HepG2 (cell line): ENCODE data around the gene B4GALT2. TPM values are rescaled to one million over a fixed set of nuclear protein-coding genes. Genes with fewer than 3 reads are reported as not detected.

Experiments used
- ATAC-seq: fragments of 200-7000 bp; cut with Tn5 transposase; 3 replicates; pipeline ENCODE4 v1.9.1; 2020; ENCODE audit warnings: mild to moderate bottlenecking, moderate library complexity
- BruUV-seq: library from RNA; stranded (reverse); fragments of 400-500 nt; replicated peaks from 2 replicates; lab custom pipeline; 2021; lab: Mats Ljungman, UMichigan
- CTCF ChIA-PET: fragments of 300-600 bp; formaldehyde crosslinking; extraction: SDS; loops from one replicate; lab custom pipeline; 2021; ENCODE audit warnings: low total read pairs, inconsistent platforms, low intra/inter-chr PET ratio; lab: Yijun Ruan, JAX
- POLR2A ChIA-PET: fragments of 350-600 bp; sonication (Branson Sonifier 250); formaldehyde crosslinking; loops from one replicate; lab custom pipeline; 2020; ENCODE audit warnings: antibody characterized with exemption, inconsistent platforms; lab: Yijun Ruan, JAX
- DNase-seq: peaks from one replicate; pipeline ENCODE4 v3.0.0-alpha.2; 2015; ENCODE audit warnings: low spot score
- FAIRE-seq: peaks from 3 replicates; lab custom pipeline; 2011; peaks lifted over from hg19 to GRCh38; lab: Jason Lieb, UNC
- H2AFZ ChIP-seq: one replicate; pipeline ENCODE4 v1.6.1; 2011; ENCODE audit warnings: low read length, inconsistent platforms
- H3K27ac ChIP-seq: fragments of 300-600 bp; 3 replicates; pipeline ENCODE4 v1.8.0; 2011; ENCODE audit warnings: mixed run types, mild to moderate bottlenecking, mixed read lengths, low read length, inconsistent platforms; ENCODE audit not compliant: insufficient read depth; ENCODE audit errors: extremely low read length
- H3K27me3 ChIP-seq, 2 experiments: fragments of 200-600 bp in 1 of 2; 2 replicates in 1 of 2; 3 replicates in 1 of 2; pipeline versions ENCODE4 v1.6.0 to v1.8.0; 2011; ENCODE audit warnings: low read length in 2 of 2, mild to moderate bottlenecking in 2 of 2, moderate library complexity in 2 of 2, inconsistent platforms in 1 of 2; ENCODE audit not compliant: insufficient read depth in 2 of 2, control insufficient read depth in 1 of 2
- H3K36me3 ChIP-seq, 2 experiments: fragments of 200-600 bp in 1 of 2; replicated peaks in 1 of 2; 2 replicates in 1 of 2; 3 replicates in 1 of 2; pipeline versions ENCODE4 v1.5.1 to v1.8.0; 2011; ENCODE audit warnings: low read length in 2 of 2, inconsistent platforms in 1 of 2; ENCODE audit not compliant: insufficient read depth in 2 of 2, control insufficient read depth in 1 of 2
- H3K4me1 ChIP-seq: 2 replicates; pipeline ENCODE4 v1.5.1; 2012; ENCODE audit warnings: low read length, inconsistent platforms; ENCODE audit not compliant: insufficient read depth
- H3K4me2 ChIP-seq: 2 replicates; pipeline ENCODE4 v1.6.0; 2011; ENCODE audit warnings: low read depth, low read length, inconsistent platforms
- H3K4me3 ChIP-seq, 3 experiments: fragments of 200-600 bp in 1 of 3; sonication (generic), shearing (Covaris generic) in 1 of 3; replicated peaks in 1 of 3; 2 replicates each; pipeline ENCODE4 v1.5.1; 2011 to 2016; ENCODE audit warnings: low read length in 3 of 3, inconsistent platforms in 2 of 3, low read depth in 2 of 3, mild to moderate bottlenecking in 2 of 3, control low read depth in 1 of 3, mixed read lengths in 1 of 3; ENCODE audit not compliant: insufficient read depth in 1 of 3
- H3K79me2 ChIP-seq: one replicate; pipeline ENCODE4 v1.6.1; 2011; ENCODE audit warnings: low read length, inconsistent platforms; ENCODE audit not compliant: insufficient read depth
- H3K9ac ChIP-seq: 2 replicates; pipeline ENCODE4 v1.6.0; 2011; ENCODE audit warnings: mild to moderate bottlenecking, low read depth, low read length, inconsistent platforms; ENCODE audit not compliant: insufficient read depth
- H3K9me3 ChIP-seq: 2 replicates; pipeline ENCODE4 v1.5.1; 2012; ENCODE audit warnings: mild to moderate bottlenecking, low read length
- H4K20me1 ChIP-seq: 2 replicates; pipeline ENCODE4 v1.6.0; 2011; ENCODE audit warnings: inconsistent platforms, mild to moderate bottlenecking, low read length, moderate library complexity; ENCODE audit not compliant: insufficient read depth
- ATF6 ChIP-seq: sonication (generic); formaldehyde crosslinking; conservative IDR thresholded peaks from 2 replicates; pipeline ENCODE4 v1.4.0; 2020; ENCODE audit warnings: missing genetic modification reagents
- FOSL2 ChIP-seq: sonication (generic); formaldehyde crosslinking; IDR thresholded peaks from 2 replicates; pipeline ENCODE4 v1.4.0; 2020; ENCODE audit warnings: missing genetic modification reagents
- NFYC ChIP-seq: IDR thresholded peaks from 2 replicates; pipeline ENCODE4 v1.6.1; 2016; ENCODE audit warnings: missing genetic modification reagents, missing compliant biosample characterization
- POLR2G ChIP-seq: fragments of 200-400 bp; formaldehyde crosslinking; IDR thresholded peaks from 2 replicates; pipeline ENCODE4 v1.6.1; 2018; ENCODE audit warnings: mild to moderate bottlenecking, low read depth, low read length, moderate library complexity
- TARDBP ChIP-seq: sonication (generic); formaldehyde crosslinking; IDR thresholded peaks from 2 replicates; pipeline ENCODE4 v1.8.0; 2022; ENCODE audit warnings: mild to moderate bottlenecking, missing genetic modification reagents
- THYN1 ChIP-seq: sonication (generic); formaldehyde crosslinking; IDR thresholded peaks from 2 replicates; pipeline ENCODE4 v1.8.1; 2023; ENCODE audit warnings: low read depth, mild to moderate bottlenecking, moderate library complexity, missing genetic modification reagents, borderline replicate concordance
- ZBTB33 ChIP-seq: sonication (generic); formaldehyde crosslinking; IDR thresholded peaks from 2 replicates; pipeline ENCODE4 v1.4.0; 2020; ENCODE audit warnings: missing genetic modification reagents
- ZNF367 ChIP-seq: sonication (generic); formaldehyde crosslinking; IDR thresholded peaks from 2 replicates; pipeline ENCODE4 v1.4.0; 2020; ENCODE audit warnings: missing genetic modification reagents, borderline replicate concordance
- ZNF703 ChIP-seq: sonication (generic); formaldehyde crosslinking; IDR thresholded peaks from 2 replicates; pipeline ENCODE4 v1.5.1; 2020; ENCODE audit warnings: missing genetic modification reagents, mild to moderate bottlenecking, moderate library complexity, borderline replicate concordance
- ZNF720 ChIP-seq: sonication (generic); formaldehyde crosslinking; IDR thresholded peaks from 2 replicates; pipeline ENCODE4 v1.4.0; 2020; ENCODE audit warnings: missing genetic modification reagents
- WGBS: methylation state at CpG from one replicate; pipeline ENCODE4 v1.1.6; 2017; ENCODE audit warnings: low lambda C conversion rate; 5-methylcytosine and 5-hydroxymethylcytosine counted together
- in situ Hi-C: cut with HindIII; loops from 2 replicates; pipeline ENCODE4 v1.10.0; 2017; ENCODE audit warnings: low pct_unique_long_range_greater_than_20kb; ENCODE audit not compliant: extremely low pct_ligation_motif_present
- intact Hi-C: fragments of 100-400 bp; cut with micrococcal nuclease; formaldehyde crosslinking; loops from one replicate; pipeline ENCODE4 v1.10.0; 2022; ENCODE audit not compliant: unreplicated experiment
- polyA plus RNA-seq, 8 experiments: library from polyadenylated mRNA; depleted of rRNA in 3 of 8; stranded (reverse) in 7 of 8; unstranded in 1 of 8; fragments of >200 nt; fragmentation: Illumina TruSeq in 4 of 8; extraction: Trizol in 4 of 8; gene quantifications; 2 replicates each; pipeline versions ENCODE4 v1.2.1 to v1.2.3, GENCODE V29; 2011 to 2016; ENCODE audit warnings: low read depth in 4 of 8, missing spikeins in 1 of 8, mixed read lengths in 1 of 8; ENCODE audit not compliant: insufficient read depth in 1 of 8
- total RNA-seq, 5 experiments: library from RNA; depleted of rRNA; stranded (reverse); fragments of >200 nt; fragmentation: Illumina TruSeq; extraction: Trizol; gene quantifications; 2 replicates each; pipeline ENCODE4 v1.2.3, GENCODE V29; 2016; ENCODE audit warnings: low read depth in 1 of 5

B4GALT2 gene
- total and polyA plus RNA-seq, 2 of the 13 experiments (the other 11 are each of a cell fraction or from before 2014, with no cell fraction given) = 41.9 to 78.0 TPM

DNA sequence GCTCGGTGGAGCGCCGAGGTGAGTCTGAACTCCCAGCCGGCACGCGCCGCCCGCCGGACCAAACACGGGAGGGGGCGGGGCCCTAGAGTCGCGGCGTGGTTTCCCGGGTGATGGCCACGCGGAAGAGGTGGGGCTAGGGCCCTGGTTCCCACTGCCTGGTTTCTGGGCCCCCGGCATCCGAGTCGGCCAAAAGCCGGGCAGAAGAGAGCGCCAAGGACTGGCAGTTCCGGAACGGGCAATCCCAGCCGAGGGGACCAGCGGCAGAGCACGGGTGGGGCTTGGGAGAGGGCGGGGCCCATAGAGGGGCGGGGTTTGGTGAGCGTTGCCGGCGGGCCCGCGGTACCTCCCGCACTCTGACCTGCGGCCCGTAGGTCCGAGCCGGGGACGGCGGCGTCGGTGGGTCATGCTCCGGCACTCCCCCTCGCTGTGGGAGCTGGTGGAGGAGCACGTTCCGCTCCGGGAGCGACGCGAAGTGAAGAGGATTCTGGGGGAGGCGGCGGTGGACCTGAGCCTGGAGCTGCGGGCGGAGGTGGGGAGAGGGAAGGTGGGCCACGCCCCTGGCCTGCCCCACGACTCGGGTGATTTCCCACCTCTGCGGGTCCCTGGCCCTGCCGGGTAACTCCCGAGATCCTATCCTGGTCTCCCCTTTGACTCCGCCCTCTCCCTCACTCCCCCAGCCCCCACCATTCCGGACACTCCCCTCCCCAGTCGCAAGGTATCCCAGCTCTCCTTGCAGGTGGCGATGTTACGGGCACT, 12.6 kb downstream of the B4GALT2 start, which contains the start of gene CCDC24 (continued):
- TF ChIP-seq NFYC (CRISPR knock-in tag) = no peak
- TF ChIP-seq THYN1 (CRISPR knock-in tag) = no peak
- TF ChIP-seq ATF6 = no peak
- TF ChIP-seq ZNF720 (CRISPR knock-in tag) = no peak
- 0 out of 2 replicates have a peak, but pooled peaks have one; percentile 18 for TF ChIP-seq ZNF703 (CRISPR knock-in tag)
- 0 out of 2 replicates have a peak, but pooled peaks have one; percentile 14 for TF ChIP-seq FOSL2 (CRISPR knock-in tag)
- 0 out of 2 replicates have a peak, but pooled peaks have one; percentile 12 for TF ChIP-seq TARDBP (CRISPR knock-in tag)

- POLR2A ChIA-PET = interaction anchor here (0.7 to 1.5 kb wide), 10 partner anchors 12 to 229 kb away, joined by 3 to 9 read pairs (median 3); partner anchors contain the start of genes ATP6V0B, DPH2 and SLC6A9
- Histone ChIP-seq H3K27ac (no peak overlapping the region), H3K4me2 (peak overlapping the region; percentile 89), H4K20me1 (no peaks in the 10 kb centered on the region), H3K79me2 (no peaks in the 10 kb centered on the region), H3K27me3 (no peaks in the 10 kb centered on the region), H3K9ac (peak overlapping the region; percentile 51; the same call in 1 of the 2 replicates), H3K36me3 (no peaks in the 10 kb centered on the region), H3K4me1 (peaks cover 62% of the 10 kb centered on the region), H3K4me3 (peak overlapping the region; percentile 52 to 77 (median 75); a peak in 5 of 6 replicates), H3K9me3 (no peaks in the 10 kb centered on the region), H2AFZ (no peak overlapping the region)
- FAIRE-seq = no peak
- in situ Hi-C loops (no loop called here), intact Hi-C loops (no loop called here)
- CTCF ChIA-PET = interaction anchor here (0.7 kb wide), 1 partner anchor 13 kb away, joined by 3 read pairs; no protein-coding TSS in a partner anchor
- no peak for ATAC-seq
- no TSS peak for BruUV-seq
- no peak for DNase-seq
- WGBS = 53% methylated on average over 11 of the region's 11 CpGs
- TF ChIP-seq ZNF367 (CRISPR knock-in tag) (no peak), ZBTB33 (no peak), POLR2G (peak; percentile 10; the same call in 1 of the 2 replicates)
These were observed 13.4 kb downstream of the B4GALT2 start for GRCh38 chr1:43992232-43992995.
